ENCODE measurements around the gene TMCO4.

TMCO4 gene

GRCh38 chr1:19744335-19744743 lies 55.4 kb downstream of the TMCO4 start:
- Histone ChIP-seq H2AFZ (ENCODE audit: low read length) (no peak overlapping the region), H3K4me2 (ENCODE audit: low read length) (no peak overlapping the region), H3K9me3 (ENCODE audit: low read length) (no peaks in the 10 kb centered on the region), H3K27me3 (ENCODE audit: insufficient read depth, low read length) (no peaks in the 10 kb centered on the region), H3K27ac (ENCODE audit: low read depth, low read length, poor library complexity, severe bottlenecking) (no peak overlapping the region), H3K36me3 (ENCODE audit: insufficient read depth, low read length) (0 out of 2 replicates have a peak, but pooled peaks cover 2% of the 10 kb centered on the region), H4K20me1 (ENCODE audit: insufficient read depth, low read length) (no peaks in the 10 kb centered on the region), H3K79me2 (ENCODE audit: insufficient read depth, low read length) (no peaks in the 10 kb centered on the region), H3K4me1 (ENCODE audit: insufficient read depth, low read length, severe bottlenecking) (no peaks in the 10 kb centered on the region), H3F3A (ENCODE audit: insufficient read depth, low read length) (no peaks in the 10 kb centered on the region), H3K4me3 (ENCODE audit: low read depth, low read length, poor library complexity, severe bottlenecking) (no peak overlapping the region), H3K9ac (ENCODE audit: low read length) (no peak overlapping the region), H3K9me2 (ENCODE audit: low read depth, low read length) (no peaks in the 10 kb centered on the region)
- TF ChIP-seq CTCF (IDR thresholded peaks at IDR 0.05; ENCODE audit: low read length) (no peak), EZH2 (IDR thresholded peaks at IDR 0.05; ENCODE audit: borderline replicate concordance, low read length) (no peak)

GRCh38 chr1:19743793-19744192 lies 55.9 kb downstream of the TMCO4 start:
- no peak overlapping the region for H3K4me3 ChIP-seq (ENCODE audit: low read depth, low read length, poor library complexity, severe bottlenecking)
- H3K4me1 ChIP-seq (ENCODE audit: insufficient read depth, low read length, severe bottlenecking), result no peaks in the 10 kb centered on the region
- TF ChIP-seq CTCF (IDR thresholded peaks at IDR 0.05; ENCODE audit: low read length) (no peak), EZH2 (IDR thresholded peaks at IDR 0.05; ENCODE audit: borderline replicate concordance, low read length) (no peak)
- no peaks in the 10 kb centered on the region for H3F3A ChIP-seq (ENCODE audit: insufficient read depth, low read length)
- H3K27me3 ChIP-seq (ENCODE audit: insufficient read depth, low read length), result no peaks in the 10 kb centered on the region
- H4K20me1 ChIP-seq (ENCODE audit: insufficient read depth, low read length), result no peaks in the 10 kb centered on the region
- H3K9ac ChIP-seq (ENCODE audit: low read length), result no peak overlapping the region
- H3K79me2 ChIP-seq (ENCODE audit: insufficient read depth, low read length), result no peaks in the 10 kb centered on the region
- H2AFZ ChIP-seq (ENCODE audit: low read length), result no peak overlapping the region
- H3K4me2 ChIP-seq (ENCODE audit: low read length), result no peak overlapping the region
- H3K27ac ChIP-seq (ENCODE audit: low read depth, low read length, poor library complexity, severe bottlenecking), result no peak overlapping the region
- no peaks in the 10 kb centered on the region for H3K9me2 ChIP-seq (ENCODE audit: low read depth, low read length)
- H3K36me3 ChIP-seq (ENCODE audit: insufficient read depth, low read length), result no peaks in the 10 kb centered on the region
- H3K9me3 ChIP-seq (ENCODE audit: low read length), result no peaks in the 10 kb centered on the region

DNA sequence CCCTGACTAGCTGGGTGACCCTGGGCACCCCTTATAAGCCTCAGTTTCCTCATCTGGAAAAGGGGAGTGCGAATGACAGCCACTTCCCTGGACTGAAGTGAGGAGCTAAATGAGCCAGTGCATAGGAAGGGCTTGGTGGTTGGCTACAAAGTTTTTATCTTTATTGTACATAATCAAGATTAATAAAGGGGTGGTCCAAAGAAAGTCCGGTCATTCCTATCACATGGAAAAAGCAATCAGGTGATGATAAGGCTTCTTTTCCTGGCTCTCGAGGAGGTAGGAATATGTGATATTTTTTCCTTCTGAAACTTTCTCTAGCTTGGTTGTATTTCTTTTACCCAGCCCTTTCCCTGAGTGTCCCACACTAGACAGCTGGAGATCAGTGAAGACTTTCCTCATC lies 56.5 kb downstream of the TMCO4 start:
- H4K20me1 ChIP-seq (ENCODE audit: insufficient read depth, low read length), result no peaks in the 10 kb centered on the region
- no peaks in the 10 kb centered on the region for H3K4me1 ChIP-seq (ENCODE audit: insufficient read depth, low read length, severe bottlenecking)
- no peak for TF ChIP-seq EZH2 (IDR thresholded peaks at IDR 0.05; ENCODE audit: borderline replicate concordance, low read length)
- no peak for TF ChIP-seq CTCF (IDR thresholded peaks at IDR 0.05; ENCODE audit: low read length)
- no peaks in the 10 kb centered on the region for H3K36me3 ChIP-seq (ENCODE audit: insufficient read depth, low read length)
- H3K79me2 ChIP-seq (ENCODE audit: insufficient read depth, low read length), result no peaks in the 10 kb centered on the region
- H3K4me2 ChIP-seq (ENCODE audit: low read length), result no peak overlapping the region
- no peak overlapping the region for H3K9ac ChIP-seq (ENCODE audit: low read length)
- no peaks in the 10 kb centered on the region for H3K9me3 ChIP-seq (ENCODE audit: low read length)
- H3K4me3 ChIP-seq (ENCODE audit: low read depth, low read length, poor library complexity, severe bottlenecking), result no peak overlapping the region
- no peaks in the 10 kb centered on the region for H3K9me2 ChIP-seq (ENCODE audit: low read depth, low read length)
- no peak overlapping the region for H3K27ac ChIP-seq (ENCODE audit: low read depth, low read length, poor library complexity, severe bottlenecking)
- H2AFZ ChIP-seq (ENCODE audit: low read length), result no peak overlapping the region
- H3F3A ChIP-seq (ENCODE audit: insufficient read depth, low read length), result no peaks in the 10 kb centered on the region
- H3K27me3 ChIP-seq (ENCODE audit: insufficient read depth, low read length), result no peaks in the 10 kb centered on the region
